Mesenchymal stem cell (in vitro differentiated cells and primary cell): ENCODE data around the gene LSM7.

Source experiments
- DNase-seq: peaks from one replicate; pipeline ENCODE4 v3.0.0-alpha.2; 2013
- H2AFZ ChIP-seq: one replicate; pipeline ENCODE4 v1.6.1; 2013; ENCODE audit warnings: low read depth, mild to moderate bottlenecking, control low read depth, inconsistent platforms, low read length, moderate library complexity
- H2AK5ac ChIP-seq: 2 replicates; pipeline ENCODE4 v1.6.1; 2013; ENCODE audit warnings: low read length, moderate library complexity, mild to moderate bottlenecking, inconsistent platforms; ENCODE audit not compliant: severe bottlenecking
- H2BK120ac ChIP-seq: one replicate; pipeline ENCODE4 v1.6.1; 2013; ENCODE audit warnings: low read depth, mild to moderate bottlenecking, inconsistent platforms, low read length, moderate library complexity
- H2BK12ac ChIP-seq, 2 experiments: one replicate each; pipeline ENCODE4 v1.6.1; 2013; ENCODE audit warnings: inconsistent platforms in 2 of 2, low read length in 2 of 2, mild to moderate bottlenecking in 2 of 2, moderate library complexity in 2 of 2, control low read depth in 1 of 2
- H2BK15ac ChIP-seq: one replicate; pipeline ENCODE4 v1.6.1; 2013; ENCODE audit warnings: mild to moderate bottlenecking, low read depth, inconsistent platforms; ENCODE audit not compliant: poor library complexity, severe bottlenecking
- H2BK5ac ChIP-seq: 2 replicates; pipeline ENCODE4 v1.6.1; 2013; ENCODE audit warnings: low read depth, mild to moderate bottlenecking, low read length, control low read depth, inconsistent platforms; ENCODE audit not compliant: poor library complexity, severe bottlenecking
- H3K14ac ChIP-seq, 2 experiments: one replicate each; pipeline ENCODE4 v1.6.1; 2013; ENCODE audit warnings: inconsistent platforms in 2 of 2, low read length in 2 of 2, control low read depth in 1 of 2, mild to moderate bottlenecking in 1 of 2, moderate library complexity in 1 of 2
- H3K18ac ChIP-seq, 2 experiments: one replicate each; pipeline ENCODE4 v1.6.1; 2013; ENCODE audit warnings: inconsistent platforms in 2 of 2, low read length in 2 of 2, control low read depth in 1 of 2, low read depth in 1 of 2, mild to moderate bottlenecking in 1 of 2
- H3K23ac ChIP-seq, 2 experiments: one replicate each; pipeline ENCODE4 v1.6.1; 2013; ENCODE audit warnings: inconsistent platforms in 2 of 2, low read length in 2 of 2, mild to moderate bottlenecking in 2 of 2, moderate library complexity in 2 of 2, control low read depth in 1 of 2
- H3K27ac ChIP-seq: 2 replicates; pipeline ENCODE4 v1.5.1; 2013; ENCODE audit warnings: mild to moderate bottlenecking, moderate library complexity, low read length, control low read depth, inconsistent platforms; ENCODE audit not compliant: poor library complexity, severe bottlenecking
- H3K27me3 ChIP-seq, 2 experiments: 2 replicates each; pipeline versions ENCODE4 v1.6.1 to v1.7.0; 2013; ENCODE audit warnings: low read length in 2 of 2, mild to moderate bottlenecking in 2 of 2, moderate library complexity in 2 of 2, control low read depth in 1 of 2, inconsistent platforms in 1 of 2; ENCODE audit not compliant: control insufficient read depth in 1 of 2, insufficient read depth in 1 of 2
- H3K36me3 ChIP-seq, 2 experiments: 2 replicates each; pipeline versions ENCODE4 v1.6.1 to v1.7.0; 2013; ENCODE audit warnings: low read length in 2 of 2, control low read depth in 1 of 2, inconsistent platforms in 1 of 2, low read depth in 1 of 2, mild to moderate bottlenecking in 1 of 2; ENCODE audit not compliant: insufficient read depth in 2 of 2, control insufficient read depth in 1 of 2
- H3K4ac ChIP-seq, 2 experiments: one replicate each; pipeline ENCODE4 v1.6.1; 2013; ENCODE audit warnings: inconsistent platforms in 2 of 2, low read length in 2 of 2, mild to moderate bottlenecking in 2 of 2, moderate library complexity in 2 of 2, control low read depth in 1 of 2, low read depth in 1 of 2
- H3K4me1 ChIP-seq: 2 replicates; pipeline ENCODE4 v1.6.1; 2013; ENCODE audit warnings: low read depth, low read length, control low read depth; ENCODE audit not compliant: control insufficient read depth, insufficient read depth
- H3K4me2 ChIP-seq: 2 replicates; pipeline ENCODE4 v1.6.1; 2013; ENCODE audit warnings: low read length, mild to moderate bottlenecking, inconsistent platforms; ENCODE audit not compliant: poor library complexity, severe bottlenecking
- H3K4me3 ChIP-seq, 2 experiments: 2 replicates each; pipeline versions ENCODE4 v1.5.1 to v1.7.0; 2013; ENCODE audit warnings: low read length in 2 of 2, mild to moderate bottlenecking in 2 of 2, control low read depth in 1 of 2, low read depth in 1 of 2; ENCODE audit not compliant: insufficient read depth in 1 of 2
- H3K79me1 ChIP-seq: replicated peaks from 2 replicates; pipeline ENCODE4 v1.6.1; 2013; ENCODE audit warnings: mild to moderate bottlenecking, control low read depth, low read length, inconsistent platforms; ENCODE audit not compliant: poor library complexity, severe bottlenecking
- H3K9ac ChIP-seq: 2 replicates; pipeline ENCODE4 v1.7.0; 2013; ENCODE audit warnings: mild to moderate bottlenecking, low read length, moderate library complexity
- H3K9me3 ChIP-seq: 2 replicates; pipeline ENCODE4 v1.7.0; 2013; ENCODE audit warnings: mild to moderate bottlenecking, low read length; ENCODE audit not compliant: control insufficient read depth
- H4K8ac ChIP-seq: one replicate; pipeline ENCODE4 v1.6.1; 2013; ENCODE audit warnings: inconsistent platforms, mild to moderate bottlenecking, low read length, moderate library complexity
- H4K91ac ChIP-seq: one replicate; pipeline ENCODE4 v1.6.1; 2013; ENCODE audit warnings: mild to moderate bottlenecking, low read length, inconsistent platforms
- WGBS: methylation state at CpG from one replicate; pipeline ENCODE4 v1.1.7; 2013; ENCODE audit warnings: mixed read lengths; 5-methylcytosine and 5-hydroxymethylcytosine counted together

Gene LSM7

GRCh38 chr19:2291185-2291751, 37.1 kb downstream of the LSM7 start:
- Histone ChIP-seq H3K4me2 (peak overlapping the region; percentile 76), H3K27ac (no peak overlapping the region), H2BK5ac (no peak overlapping the region), H3K27me3 (peaks cover 64 to 82% of the 10 kb centered on the region in 2 experiments), H4K91ac (peak overlapping the region; percentile 8), H3K9me3 (no peaks in the 10 kb centered on the region), H3K79me1 (no peaks in the 10 kb centered on the region), H3K4me1 (peaks cover 22% of the 10 kb centered on the region), H3K4me3 (peak overlapping the region in 1 of 2 experiments; percentile 40), H3K18ac (no peak overlapping the region), H3K4ac (no peak overlapping the region), H2AK5ac (no peak overlapping the region), H2BK120ac (no peak overlapping the region), H3K36me3 (no peaks in the 10 kb centered on the region), H2BK15ac (no peak overlapping the region), H3K9ac (no peak overlapping the region), H2BK12ac (no peak overlapping the region), H2AFZ (no peak overlapping the region), H3K23ac (peak overlapping the region in 1 of 2 experiments; percentile 48), H4K8ac (peak overlapping the region; percentile 31), H3K14ac (peak overlapping the region in 1 of 2 experiments; percentile 58)
- WGBS: 3% methylated on average over 66 of the region's 67 CpGs
- no peak for DNase-seq

- no peak for DNase-seq
- WGBS: 13% methylated on average over 68 of the region's 82 CpGs
Measured at GRCh38 chr19:2290441-2291184, 37.8 kb downstream of the LSM7 start.

DNA sequence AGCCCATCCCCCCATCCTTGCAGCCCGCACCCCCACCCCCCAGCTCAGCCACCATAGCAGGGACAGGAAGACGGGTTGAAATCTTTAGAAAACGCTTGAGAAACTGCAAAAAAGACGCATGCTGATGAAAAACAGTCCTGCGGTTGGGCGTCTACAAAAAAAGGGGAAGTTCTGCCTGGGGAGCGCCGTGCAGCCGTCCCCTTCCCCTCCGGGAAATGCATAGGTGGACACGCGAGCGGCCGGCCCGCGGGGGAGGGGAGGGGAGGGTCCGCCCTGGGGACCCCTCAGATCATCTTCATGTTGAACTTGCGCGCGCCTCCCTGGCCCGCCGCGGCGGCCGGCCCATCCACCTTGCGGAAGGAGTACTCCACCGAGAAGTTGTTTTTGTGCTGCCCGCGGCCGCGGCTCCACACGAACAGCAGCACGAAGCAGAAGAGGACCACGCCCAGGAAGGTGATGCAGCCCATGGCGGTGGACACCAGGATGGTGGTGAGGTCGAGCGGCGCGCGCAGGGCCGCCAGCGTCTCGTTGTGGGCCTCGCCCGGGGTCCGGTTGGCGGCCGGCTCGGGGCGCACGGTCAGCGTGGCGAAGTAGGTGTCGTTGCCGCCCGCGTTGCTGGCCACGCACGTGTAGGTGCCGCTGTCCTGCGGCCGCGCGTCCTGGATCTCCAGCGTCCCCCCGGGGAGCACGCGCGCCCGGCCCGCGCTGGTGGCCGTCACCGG, 38.5 kb downstream of the LSM7 start:
- Histone ChIP-seq H2BK15ac (no peak overlapping the region), H3K9ac (no peak overlapping the region), H3K4me2 (peak overlapping the region; percentile 3), H3K79me1 (no peaks in the 10 kb centered on the region), H3K9me3 (no peaks in the 10 kb centered on the region), H3K36me3 (no peaks in the 10 kb centered on the region), H2AK5ac (no peak overlapping the region), H3K4me3 (peak overlapping the region; percentile 41 to 55), H3K23ac (peak overlapping the region in 1 of 2 experiments; percentile 65), H2BK5ac (no peak overlapping the region), H3K4me1 (peaks cover 22% of the 10 kb centered on the region), H3K27ac (no peak overlapping the region), H4K8ac (no peak overlapping the region), H4K91ac (no peak overlapping the region), H2AFZ (no peak overlapping the region), H2BK120ac (no peak overlapping the region), H2BK12ac (no peak overlapping the region), H3K14ac (no peak overlapping the region), H3K27me3 (peaks cover 63 to 76% of the 10 kb centered on the region in 2 experiments), H3K18ac (no peak overlapping the region), H3K4ac (no peak overlapping the region)
- DNase-seq: no peak
- WGBS: 3% methylated on average over 66 of the region's 74 CpGs

More at GRCh38 chr19:2290441-2291184, 37.8 kb downstream of the LSM7 start:
- H3K4me3 ChIP-seq: peak overlapping the region; percentile 41 to 55
- H2BK5ac ChIP-seq: no peak overlapping the region
- no peak overlapping the region for H3K18ac ChIP-seq
- no peak overlapping the region for H3K9ac ChIP-seq
- peaks cover 65 to 81% of the 10 kb centered on the region in 2 experiments for H3K27me3 ChIP-seq
- H3K23ac ChIP-seq: peak overlapping the region; percentile 23 to 65
- H2BK12ac ChIP-seq: no peak overlapping the region
- no peak overlapping the region for H3K14ac ChIP-seq
- H2AK5ac ChIP-seq: no peak overlapping the region
- H4K8ac ChIP-seq: no peak overlapping the region
- H3K4me2 ChIP-seq: no peak overlapping the region
- no peak overlapping the region for H2AFZ ChIP-seq
- H2BK15ac ChIP-seq: no peak overlapping the region
- no peaks in the 10 kb centered on the region for H3K79me1 ChIP-seq
- no peak overlapping the region for H4K91ac ChIP-seq
- peaks cover 22% of the 10 kb centered on the region for H3K4me1 ChIP-seq
- no peaks in the 10 kb centered on the region for H3K36me3 ChIP-seq
- H3K9me3 ChIP-seq: no peaks in the 10 kb centered on the region
- H3K4ac ChIP-seq: no peak overlapping the region
- no peak overlapping the region for H2BK120ac ChIP-seq
- no peak overlapping the region for H3K27ac ChIP-seq
